GM18526 (cell line): ENCODE measurements around the gene ADAMTSL1.

ENCODE experiments used
- POLR2A ChIP-seq: IDR thresholded peaks from 3 replicates; pipeline ENCODE4 v1.6.1; 2011; ENCODE audit not compliant: insufficient read length; ENCODE audit errors: extremely low read depth

ADAMTSL1 gene

DNA sequence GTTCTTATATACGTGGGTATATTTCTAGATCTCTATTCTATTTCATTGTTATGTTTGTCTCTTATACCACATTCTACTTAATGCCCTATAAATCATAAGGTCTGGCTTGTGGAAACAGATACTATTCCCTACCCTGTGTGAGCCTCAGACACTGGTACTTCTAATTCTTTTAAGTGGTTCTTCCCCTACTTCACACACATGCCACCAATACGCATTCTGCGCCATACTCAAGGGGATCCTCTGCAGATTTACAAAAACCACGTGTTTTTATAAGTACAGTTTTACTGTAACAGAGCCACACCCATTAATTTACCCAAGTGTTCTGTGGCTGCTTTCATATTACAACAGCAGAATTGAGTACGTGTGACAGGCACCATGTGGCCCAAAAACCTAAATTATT, 363.4 kb downstream of the ADAMTSL1 start:
- no peak for TF ChIP-seq POLR2A

DNA sequence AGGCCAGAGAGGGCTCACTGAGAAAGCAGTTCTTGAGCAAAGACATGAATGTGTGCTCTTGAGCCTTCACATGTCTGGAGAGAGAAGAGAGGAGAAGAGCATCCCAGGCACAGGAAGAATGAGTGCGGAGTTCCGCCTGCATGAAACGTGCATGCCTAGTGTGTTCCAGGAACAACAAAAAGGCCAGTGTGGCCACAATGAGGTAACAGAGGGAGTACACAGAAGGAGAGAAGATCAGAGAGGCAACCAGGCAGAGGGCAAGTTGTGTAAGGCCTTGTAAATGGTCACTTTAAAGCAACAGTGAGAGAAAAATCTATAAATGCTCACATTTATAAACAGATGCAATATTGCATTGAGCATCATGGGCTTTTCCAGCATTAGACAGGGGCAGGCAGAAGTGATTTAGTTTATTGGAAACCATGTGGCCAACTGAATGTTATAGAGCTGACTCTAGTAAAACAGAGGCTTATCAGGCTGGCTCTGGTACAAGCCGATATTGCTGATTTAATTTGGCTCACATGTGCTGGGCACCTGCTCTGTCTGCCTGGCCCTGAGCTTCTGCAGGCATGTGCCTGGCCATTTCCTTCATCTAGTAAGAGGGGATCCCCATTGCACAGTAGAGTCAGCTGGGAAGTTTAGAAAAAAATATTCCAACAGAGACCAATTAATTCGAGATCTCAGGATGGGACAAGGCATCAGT, 373.8 kb downstream of the ADAMTSL1 start:
- no peak for TF ChIP-seq POLR2A

- no peak for TF ChIP-seq POLR2A
Measured at GRCh38 chr9:18848657-18849056, 374.7 kb downstream of the ADAMTSL1 start.

DNA sequence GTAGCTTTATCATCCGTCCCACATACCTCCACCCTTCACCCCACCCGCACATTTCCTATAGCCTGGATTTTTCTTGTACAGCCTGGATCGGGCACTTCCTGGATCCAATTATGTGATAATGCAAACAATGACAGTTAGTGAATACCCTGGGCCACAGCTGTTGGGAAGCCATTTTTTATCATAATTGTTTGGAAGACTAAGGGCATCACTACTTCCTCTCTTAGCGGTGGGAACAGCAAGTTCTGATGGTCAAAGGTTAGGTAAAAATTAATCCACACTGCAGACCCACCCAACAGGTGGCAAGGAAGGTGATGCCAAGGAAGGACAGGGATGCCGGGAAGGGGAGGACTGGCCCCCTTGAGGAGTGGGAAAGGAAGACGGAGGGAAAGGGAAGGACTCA, 375.3 kb downstream of the ADAMTSL1 start:
- TF ChIP-seq POLR2A, result no peak

DNA sequence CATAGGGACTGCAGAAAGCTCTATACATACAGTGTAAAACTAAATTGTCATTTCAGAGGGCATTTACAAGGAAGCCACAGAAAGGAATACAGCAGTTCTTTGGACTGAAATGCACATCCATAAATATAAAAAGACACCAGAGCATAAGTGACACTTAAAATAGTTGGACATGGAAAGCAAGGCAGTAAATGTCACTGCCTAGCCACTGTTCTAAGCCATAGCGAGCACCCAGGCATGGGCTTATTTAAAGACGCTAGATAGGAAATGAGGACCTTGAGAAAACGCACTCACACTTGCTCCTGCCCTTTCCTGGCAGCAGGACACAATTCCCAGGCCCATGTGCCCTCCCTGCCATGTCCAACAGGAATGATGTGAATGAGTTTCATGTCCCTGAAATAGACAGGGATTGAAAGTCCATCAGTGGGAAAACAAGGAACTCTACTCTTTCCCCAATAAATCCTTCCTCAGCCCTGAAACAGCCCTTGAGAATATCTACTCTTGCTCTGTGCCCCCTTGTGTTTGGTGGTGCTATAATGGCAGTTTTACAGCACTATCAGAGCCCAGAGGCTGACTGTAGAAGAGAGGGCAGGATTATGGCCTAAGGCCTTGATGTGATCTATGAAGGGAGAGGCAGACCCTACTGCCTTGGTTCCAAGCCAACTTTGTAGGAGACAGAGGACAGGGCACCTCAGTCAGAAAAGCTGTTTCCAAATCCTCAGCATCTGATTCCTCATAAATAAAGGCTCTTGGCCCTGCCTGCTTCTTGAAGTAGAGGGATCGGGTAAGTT, 376.1 kb downstream of the ADAMTSL1 start:
- no peak for TF ChIP-seq POLR2A

GRCh38 chr9:18851069-18851795, 377.3 kb downstream of the ADAMTSL1 start:
- TF ChIP-seq POLR2A, result no peak

- no peak for TF ChIP-seq POLR2A
Measured at GRCh38 chr9:18855656-18856055, 381.7 kb downstream of the ADAMTSL1 start.

DNA sequence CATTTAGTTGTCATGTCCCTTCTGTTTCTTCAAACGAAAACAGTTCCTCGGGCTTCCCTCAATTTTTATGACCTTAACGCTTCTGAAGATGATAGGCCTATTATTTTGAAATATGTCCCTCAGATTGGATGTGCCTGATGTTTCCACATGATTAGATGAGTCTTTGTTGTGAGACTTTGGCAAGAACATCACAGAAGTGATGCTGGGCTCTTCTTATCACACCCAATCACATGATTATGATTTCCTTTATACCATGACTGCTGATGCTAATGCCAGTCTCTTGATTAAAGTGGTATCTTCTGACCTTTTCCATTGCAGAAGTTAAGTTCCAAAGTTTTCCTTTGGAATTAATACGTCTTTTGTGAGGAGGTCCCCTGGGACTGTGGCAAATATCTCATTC, 383.4 kb downstream of the ADAMTSL1 start:
- TF ChIP-seq POLR2A, result no peak

GRCh38 chr9:18857769-18858168, 383.8 kb downstream of the ADAMTSL1 start:
- TF ChIP-seq POLR2A, result no peak

- TF ChIP-seq POLR2A, result no peak
Measured at GRCh38 chr9:18861609-18862544, 387.9 kb downstream of the ADAMTSL1 start.

DNA sequence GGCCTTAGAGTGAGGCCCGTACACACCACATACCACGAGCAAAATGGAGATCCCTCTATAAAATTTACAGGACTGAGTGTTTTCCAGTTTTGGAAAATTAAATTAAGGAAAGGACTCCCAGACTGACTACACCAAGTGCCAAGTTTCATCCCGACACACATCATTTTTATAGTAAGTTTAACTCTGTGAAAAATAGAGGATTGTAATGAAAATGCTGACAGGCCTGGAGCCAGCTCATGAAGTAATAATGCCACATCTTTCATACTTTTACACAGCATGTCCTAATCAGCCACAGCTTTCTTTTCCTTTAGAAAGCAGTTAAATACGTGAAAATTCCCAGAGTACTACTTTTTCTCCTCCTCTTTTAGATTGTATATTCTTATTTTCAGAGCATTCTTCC, 389.8 kb downstream of the ADAMTSL1 start:
- TF ChIP-seq POLR2A, result no peak

DNA sequence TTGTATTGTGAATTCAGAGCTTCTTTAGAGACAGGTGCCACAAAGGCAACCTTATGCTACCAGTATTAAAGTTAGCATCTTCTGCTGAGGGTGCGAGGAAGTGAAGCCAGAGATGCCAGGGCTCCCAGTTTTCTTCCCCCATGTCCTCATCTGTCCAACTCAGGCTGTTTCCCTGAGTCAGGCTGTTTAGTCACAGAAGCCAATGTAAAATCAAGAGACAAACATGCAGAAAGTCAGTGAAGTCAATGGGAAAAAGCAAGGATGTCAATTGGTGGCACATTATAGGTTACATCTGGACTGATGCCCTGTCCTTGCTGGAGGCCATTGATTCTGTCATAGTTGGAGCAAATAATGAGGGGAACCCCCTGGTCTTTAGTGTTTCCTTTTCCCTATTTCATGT, 390.6 kb downstream of the ADAMTSL1 start:
- no peak for TF ChIP-seq POLR2A

DNA sequence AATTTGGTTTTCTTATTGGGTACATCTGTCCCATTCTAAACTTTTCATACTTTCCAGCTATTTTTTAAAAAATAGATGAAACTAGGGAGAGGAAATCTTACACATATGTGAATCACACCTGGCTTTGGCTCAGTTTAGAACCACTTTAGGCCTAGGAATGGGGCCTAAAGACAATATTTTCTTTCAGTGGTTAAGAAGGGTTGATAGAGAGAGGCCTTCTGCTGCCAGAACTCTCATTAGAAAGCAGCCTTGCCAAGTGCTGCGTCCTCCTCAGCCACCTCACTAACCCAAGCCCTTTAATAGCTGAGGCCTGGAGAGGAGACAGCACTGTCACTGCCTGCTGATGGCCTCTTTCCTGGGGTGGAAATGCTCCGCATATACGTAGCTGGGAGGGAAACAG, 391.6 kb downstream of the ADAMTSL1 start:
- no peak for TF ChIP-seq POLR2A

- TF ChIP-seq POLR2A, result no peak
Measured at GRCh38 chr9:18866121-18866831, 392.3 kb downstream of the ADAMTSL1 start.

DNA sequence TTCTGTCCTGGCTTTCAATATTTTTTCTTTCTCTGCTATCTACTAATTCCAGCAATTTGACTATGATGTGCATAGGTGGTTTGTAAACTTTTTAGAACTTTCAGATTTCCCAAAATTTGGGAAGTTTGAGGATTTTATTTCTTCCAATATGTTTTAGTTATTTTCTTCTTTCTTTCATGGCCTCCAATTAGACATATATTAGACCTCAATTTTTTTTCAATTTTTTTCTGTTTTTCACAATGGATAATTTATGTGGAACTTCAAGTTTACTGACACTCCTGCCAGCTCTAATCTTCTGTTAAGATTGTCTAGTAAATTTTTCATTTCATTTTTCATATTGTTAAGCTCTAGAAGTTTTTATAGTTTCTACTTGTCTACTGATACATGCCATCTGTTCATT, 395.8 kb downstream of the ADAMTSL1 start:
- no peak for TF ChIP-seq POLR2A

DNA sequence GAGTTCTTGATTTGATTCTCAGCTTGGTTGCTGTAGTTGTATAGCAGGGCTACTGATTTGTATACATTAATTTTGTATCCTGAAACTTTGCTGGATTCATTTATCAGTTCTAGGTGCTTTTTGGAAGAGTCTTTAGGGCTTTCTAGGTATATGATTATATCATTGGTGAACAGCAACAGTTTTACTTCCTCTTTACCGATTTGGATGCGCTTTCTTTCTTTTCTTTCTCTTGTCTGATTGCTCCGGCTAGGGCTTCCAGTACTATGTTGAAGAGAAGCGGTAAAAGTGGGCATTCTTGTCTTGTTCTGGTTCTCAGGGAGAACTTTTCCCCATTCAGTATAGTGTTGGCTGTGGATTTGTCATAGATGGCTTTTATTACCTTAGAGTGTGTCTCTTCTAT, 400.1 kb downstream of the ADAMTSL1 start:
- no peak for TF ChIP-seq POLR2A
